ENCODE results near the gene FCRLB.
A peak's percentile ranks its signal among the peaks of the same experiment; 100 is the strongest.

FCRLB gene

DNA sequence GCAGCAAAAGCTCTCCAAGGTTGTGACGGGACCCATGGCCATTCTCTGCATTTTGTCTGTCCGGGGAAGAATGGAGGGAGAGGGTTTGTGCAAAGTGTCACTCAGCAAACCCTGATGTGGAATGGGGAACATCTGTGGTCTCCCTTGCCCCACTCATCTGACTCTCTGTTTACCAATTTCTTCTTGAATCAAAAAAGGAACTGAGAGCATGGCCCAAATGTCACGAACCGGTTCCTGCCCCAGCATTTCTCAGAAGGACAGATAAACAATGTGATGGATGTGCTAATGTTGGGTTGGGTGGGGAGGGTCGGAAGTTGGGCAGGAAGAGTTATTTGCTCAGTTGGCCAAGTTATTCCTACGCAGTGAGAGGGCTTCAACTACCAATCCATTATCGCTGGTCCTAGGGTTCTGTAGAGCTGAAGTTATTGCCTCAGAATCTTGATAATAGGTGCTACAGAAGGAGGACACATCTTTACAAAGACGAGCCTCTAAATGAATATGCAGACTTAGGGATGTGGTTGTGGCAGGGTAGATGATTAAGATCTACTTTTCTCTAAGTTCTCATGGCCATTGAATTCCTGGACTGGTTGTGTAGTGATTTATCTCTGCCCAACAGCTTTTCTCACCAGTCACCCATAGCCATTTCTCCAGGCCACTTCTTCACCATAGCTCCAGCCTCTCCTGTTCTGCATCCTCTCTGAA, 18.7 kb downstream of the FCRLB start:
- Histone ChIP-seq H3K4me1 (ENCODE audit: control insufficient read depth in 2 of 2, insufficient read depth in 2 of 2, low read length in 2 of 2) (peaks cover 0 to 4% of the 10 kb centered on the region in 2 donors), H3K4me3 (ENCODE audit: low read length in 2 of 2) (no peak overlapping the region), H3K9me3 (ENCODE audit: control insufficient read depth in 2 of 2, low read length in 2 of 2) (no peaks in the 10 kb centered on the region), H3K9ac (ENCODE audit: low read depth in 1 of 2, low read length in 2 of 2) (no peak overlapping the region), H3K27me3 (ENCODE audit: control insufficient read depth in 2 of 2, insufficient read depth in 2 of 2, low read length in 2 of 2) (no peaks in the 10 kb centered on the region), H3K27ac (ENCODE audit: low read depth in 2 of 2, low read length in 2 of 2) (peak overlapping the region; percentile 45 to 69), H3K36me3 (ENCODE audit: control insufficient read depth in 2 of 2, insufficient read depth in 2 of 2, low read length in 2 of 2) (no peaks in the 10 kb centered on the region)

DNA sequence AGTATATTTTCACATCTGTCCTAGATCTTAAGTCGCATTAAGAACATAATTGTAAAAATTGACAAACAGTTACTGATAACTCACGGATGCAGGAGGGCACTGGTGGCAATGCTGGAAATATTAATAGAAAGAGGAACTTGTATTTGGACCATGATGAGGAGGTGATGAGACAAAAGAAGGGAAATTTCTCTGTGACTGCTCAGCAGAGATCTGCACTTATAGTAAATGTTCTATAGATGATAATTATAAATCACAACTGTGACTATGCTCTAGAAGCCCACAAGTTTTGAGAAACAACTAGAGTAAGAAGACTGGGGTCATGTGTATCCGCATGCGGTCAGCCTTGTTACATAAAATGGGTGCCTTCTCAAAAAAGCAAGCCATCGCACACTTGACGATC, 19.6 kb downstream of the FCRLB start:
- Histone ChIP-seq H3K9ac (ENCODE audit: low read depth in 1 of 2, low read length in 2 of 2) (no peak overlapping the region), H3K9me3 (ENCODE audit: control insufficient read depth in 2 of 2, low read length in 2 of 2) (no peaks in the 10 kb centered on the region), H3K36me3 (ENCODE audit: control insufficient read depth in 2 of 2, insufficient read depth in 2 of 2, low read length in 2 of 2) (no peaks in the 10 kb centered on the region), H3K4me3 (ENCODE audit: low read length in 2 of 2) (no peak overlapping the region), H3K4me1 (ENCODE audit: control insufficient read depth in 2 of 2, insufficient read depth in 2 of 2, low read length in 2 of 2) (peaks cover 0 to 4% of the 10 kb centered on the region in 2 donors), H3K27me3 (ENCODE audit: control insufficient read depth in 2 of 2, insufficient read depth in 2 of 2, low read length in 2 of 2) (no peaks in the 10 kb centered on the region), H3K27ac (ENCODE audit: low read depth in 2 of 2, low read length in 2 of 2) (peak overlapping the region; percentile 35 to 41)

- Histone ChIP-seq H3K36me3 (ENCODE audit: control insufficient read depth in 2 of 2, insufficient read depth in 2 of 2, low read length in 2 of 2) (no peaks in the 10 kb centered on the region), H3K27ac (ENCODE audit: low read depth in 2 of 2, low read length in 2 of 2) (no peak overlapping the region), H3K4me1 (ENCODE audit: control insufficient read depth in 2 of 2, insufficient read depth in 2 of 2, low read length in 2 of 2) (peaks cover 0 to 4% of the 10 kb centered on the region in 2 donors), H3K4me3 (ENCODE audit: low read length in 2 of 2) (no peak overlapping the region), H3K9me3 (ENCODE audit: control insufficient read depth in 2 of 2, low read length in 2 of 2) (no peaks in the 10 kb centered on the region), H3K27me3 (ENCODE audit: control insufficient read depth in 2 of 2, insufficient read depth in 2 of 2, low read length in 2 of 2) (no peaks in the 10 kb centered on the region), H3K9ac (ENCODE audit: low read depth in 1 of 2, low read length in 2 of 2) (no peak overlapping the region)
Measured at GRCh38 chr1:161743231-161743630, 21.9 kb downstream of the FCRLB start.

DNA sequence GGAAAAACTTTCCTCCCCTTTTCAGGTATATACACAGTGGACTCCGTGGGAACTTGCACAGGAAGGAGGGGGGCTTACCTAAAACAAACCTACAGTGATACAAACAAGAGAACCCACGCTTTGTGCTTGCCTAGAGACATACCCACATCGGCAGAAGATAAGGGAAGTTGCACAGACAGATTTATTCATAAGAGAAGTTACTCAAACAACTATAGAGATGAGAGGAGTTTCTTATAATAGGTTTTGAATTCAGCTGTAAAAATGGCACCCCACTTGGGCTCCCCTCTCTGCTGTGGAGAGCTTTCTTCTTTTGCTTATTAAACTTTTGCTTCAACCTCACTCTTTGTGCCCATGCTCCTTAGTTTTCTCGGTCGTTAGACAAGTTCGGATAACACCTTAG, 26.5 kb downstream of the FCRLB start:
- Histone ChIP-seq H3K27ac (ENCODE audit: low read depth in 2 of 2, low read length in 2 of 2) (no peak overlapping the region), H3K4me3 (ENCODE audit: low read length in 2 of 2) (no peak overlapping the region), H3K36me3 (ENCODE audit: control insufficient read depth in 2 of 2, insufficient read depth in 2 of 2, low read length in 2 of 2) (peaks cover 6% of the 10 kb centered on the region in 2 donors), H3K27me3 (ENCODE audit: control insufficient read depth in 2 of 2, insufficient read depth in 2 of 2, low read length in 2 of 2) (no peaks in the 10 kb centered on the region), H3K9ac (ENCODE audit: low read depth in 1 of 2, low read length in 2 of 2) (no peak overlapping the region), H3K9me3 (ENCODE audit: control insufficient read depth in 2 of 2, low read length in 2 of 2) (no peaks in the 10 kb centered on the region), H3K4me1 (ENCODE audit: control insufficient read depth in 2 of 2, insufficient read depth in 2 of 2, low read length in 2 of 2) (peaks cover 6 to 8% of the 10 kb centered on the region in 2 donors)

DNA sequence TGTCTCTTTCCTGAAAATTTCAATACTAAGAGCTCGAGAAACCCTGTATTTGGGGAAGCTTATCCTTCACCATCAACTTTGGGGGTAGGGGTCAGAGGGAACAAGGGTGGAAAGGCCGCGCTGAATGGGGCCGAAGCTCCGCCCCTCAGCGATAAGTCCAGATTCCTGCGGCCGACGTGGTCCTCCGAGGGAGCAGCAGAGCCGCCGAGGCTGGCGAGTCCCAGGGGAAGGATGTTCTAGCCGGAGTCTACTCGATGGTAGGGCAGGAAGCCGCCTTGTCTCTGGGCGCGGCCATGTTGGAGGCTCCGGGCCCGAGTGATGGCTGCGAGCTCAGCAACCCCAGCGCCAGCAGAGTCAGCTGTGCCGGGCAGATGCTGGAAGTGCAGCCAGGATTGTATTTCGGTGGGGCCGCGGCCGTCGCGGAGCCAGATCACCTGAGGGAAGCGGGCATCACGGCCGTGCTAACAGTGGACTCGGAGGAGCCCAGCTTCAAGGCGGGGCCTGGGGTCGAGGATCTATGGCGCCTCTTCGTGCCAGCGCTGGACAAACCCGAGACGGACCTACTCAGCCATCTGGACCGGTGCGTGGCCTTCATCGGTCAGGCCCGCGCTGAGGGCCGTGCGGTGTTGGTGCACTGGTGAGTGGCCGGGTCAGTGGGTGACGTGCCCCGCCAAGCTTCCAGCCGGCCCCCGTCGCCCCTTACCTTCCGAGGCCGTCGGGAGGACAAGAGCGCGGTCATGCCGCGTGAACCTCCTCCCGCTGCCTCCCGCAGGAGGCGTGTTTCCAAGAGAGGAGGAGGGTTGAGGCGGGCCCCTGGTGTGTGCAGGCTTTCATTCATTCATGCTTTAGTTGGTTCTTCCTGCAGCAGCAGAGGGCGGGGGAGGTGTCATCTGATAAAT, 28.4 kb downstream of the FCRLB start, which contains the start of gene DUSP12:
Gene DUSP12, plus strand, starts transcription at position 278 of the 899 bp plus-strand sequence. Its CDS starts 16 bp downstream, at position 294.
- Histone ChIP-seq H3K36me3 (ENCODE audit: control insufficient read depth in 2 of 2, insufficient read depth in 2 of 2, low read length in 2 of 2) (peaks cover 21% of the 10 kb centered on the region in 2 donors), H3K9ac (ENCODE audit: low read depth in 1 of 2, low read length in 2 of 2) (peak within 1 kb of the TSS; percentile 80 to 81), H3K4me3 (ENCODE audit: low read length in 2 of 2) (peak within 1 kb of the TSS; percentile 88 to 92), H3K9me3 (ENCODE audit: control insufficient read depth in 2 of 2, low read length in 2 of 2) (no peaks in the 10 kb centered on the region), H3K27me3 (ENCODE audit: control insufficient read depth in 2 of 2, insufficient read depth in 2 of 2, low read length in 2 of 2) (no peaks in the 10 kb centered on the region), H3K4me1 (ENCODE audit: control insufficient read depth in 2 of 2, insufficient read depth in 2 of 2, low read length in 2 of 2) (peaks cover 6 to 8% of the 10 kb centered on the region in 2 donors), H3K27ac (ENCODE audit: low read depth in 2 of 2, low read length in 2 of 2) (peak within 1 kb of the TSS; percentile 89 to 91)

DNA sequence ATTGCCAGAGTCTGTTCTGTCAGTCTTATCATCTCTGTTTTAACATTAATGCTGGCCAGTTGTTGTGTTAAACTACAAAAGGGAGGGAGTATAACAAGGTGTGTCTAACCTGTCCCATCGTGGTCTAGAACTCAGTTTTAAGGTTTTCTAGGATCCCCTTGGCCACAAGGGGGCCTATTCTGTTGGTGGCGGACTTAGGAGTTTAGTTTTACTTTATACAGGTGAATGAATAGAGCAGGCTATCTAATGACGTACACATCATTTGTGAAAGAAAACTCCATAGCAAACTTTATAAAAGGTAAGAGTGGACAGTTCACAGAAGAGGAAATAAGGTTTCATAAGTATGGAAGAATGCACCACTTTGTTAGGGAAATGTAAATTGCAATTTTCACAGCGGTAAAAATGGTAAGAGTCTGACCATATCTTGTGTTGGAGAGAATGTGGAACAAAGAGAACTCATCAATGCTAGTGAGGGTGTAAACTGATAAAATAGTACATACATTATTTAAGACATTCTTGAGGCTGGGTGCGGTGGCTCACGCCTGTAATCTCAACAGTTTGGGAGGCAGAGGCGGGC, 42.3 kb downstream of the FCRLB start:
- no peak overlapping the region for H3K27ac ChIP-seq (ENCODE audit: low read depth in 2 of 2, low read length in 2 of 2)
- no peaks in the 10 kb centered on the region for H3K27me3 ChIP-seq (ENCODE audit: control insufficient read depth in 2 of 2, insufficient read depth in 2 of 2, low read length in 2 of 2)
- H3K9ac ChIP-seq (ENCODE audit: low read depth in 1 of 2, low read length in 2 of 2), result no peak overlapping the region
- peaks cover 3 to 13% of the 10 kb centered on the region in 2 donors for H3K4me1 ChIP-seq (ENCODE audit: control insufficient read depth in 2 of 2, insufficient read depth in 2 of 2, low read length in 2 of 2)
- H3K4me3 ChIP-seq (ENCODE audit: low read length in 2 of 2), result no peak overlapping the region
- no peaks in the 10 kb centered on the region for H3K9me3 ChIP-seq (ENCODE audit: control insufficient read depth in 2 of 2, low read length in 2 of 2)
- peaks cover 0 to 4% of the 10 kb centered on the region in 2 donors for H3K36me3 ChIP-seq (ENCODE audit: control insufficient read depth in 2 of 2, insufficient read depth in 2 of 2, low read length in 2 of 2)

DNA sequence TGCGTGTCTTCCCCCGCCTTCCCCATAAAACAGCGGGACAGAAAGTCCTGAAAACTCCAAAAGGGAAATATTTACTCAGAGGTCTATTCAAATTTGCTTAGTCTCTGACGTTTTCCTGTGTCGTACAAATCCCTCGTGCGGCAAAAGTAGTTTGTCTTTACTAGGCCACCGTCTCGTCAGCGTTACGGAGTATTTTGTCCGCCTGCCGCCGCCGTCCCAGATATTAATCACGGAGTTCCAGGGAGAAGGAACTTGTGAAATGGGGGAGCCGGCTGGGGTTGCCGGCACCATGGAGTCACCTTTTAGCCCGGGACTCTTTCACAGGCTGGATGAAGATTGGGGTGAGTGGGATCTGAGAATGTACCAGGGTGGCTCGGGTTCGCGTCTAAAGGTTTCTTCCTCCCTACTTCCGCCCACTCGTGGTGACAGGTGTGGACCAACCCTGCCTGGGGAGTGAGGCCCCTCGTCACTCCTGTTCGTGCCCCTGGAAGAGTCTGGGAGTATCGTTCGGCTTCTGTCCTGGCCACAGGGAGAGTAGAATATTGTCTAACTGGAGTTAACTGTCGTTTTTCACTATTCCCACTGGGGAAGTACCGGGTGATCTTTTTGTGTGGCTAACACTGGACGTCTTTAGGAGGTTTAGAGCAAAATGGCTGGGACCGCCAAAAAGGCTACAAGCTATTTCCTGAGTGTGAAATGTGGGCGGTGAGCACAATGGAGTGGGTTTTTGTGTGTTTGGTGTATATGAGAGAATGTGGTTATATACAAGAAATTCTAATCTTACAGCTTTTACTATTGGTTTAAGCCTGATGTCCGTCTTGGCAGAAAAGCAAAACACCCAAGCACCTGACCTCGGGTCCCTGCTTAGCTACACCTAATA, 45.0 kb downstream of the FCRLB start, which contains the start of gene ATF6:
Gene ATF6, plus strand, starts transcription at position 219 of the 880 bp plus-strand sequence. Its CDS starts 41 bp downstream, at position 260.
- H3K27me3 ChIP-seq (ENCODE audit: control insufficient read depth in 2 of 2, insufficient read depth in 2 of 2, low read length in 2 of 2), result no peaks in the 10 kb centered on the region
- H3K4me3 ChIP-seq (ENCODE audit: low read length in 2 of 2), result peak within 1 kb of the TSS; percentile 98 to 100
- H3K4me1 ChIP-seq (ENCODE audit: control insufficient read depth in 2 of 2, insufficient read depth in 2 of 2, low read length in 2 of 2), result peaks cover 3 to 13% of the 10 kb centered on the region in 2 donors
- peak within 1 kb of the TSS; percentile 93 to 96 for H3K9ac ChIP-seq (ENCODE audit: low read depth in 1 of 2, low read length in 2 of 2)
- no peaks in the 10 kb centered on the region for H3K9me3 ChIP-seq (ENCODE audit: control insufficient read depth in 2 of 2, low read length in 2 of 2)
- H3K36me3 ChIP-seq (ENCODE audit: control insufficient read depth in 2 of 2, insufficient read depth in 2 of 2, low read length in 2 of 2), result no peaks in the 10 kb centered on the region
- H3K27ac ChIP-seq (ENCODE audit: low read depth in 2 of 2, low read length in 2 of 2), result peak within 1 kb of the TSS; percentile 83 to 88

DNA sequence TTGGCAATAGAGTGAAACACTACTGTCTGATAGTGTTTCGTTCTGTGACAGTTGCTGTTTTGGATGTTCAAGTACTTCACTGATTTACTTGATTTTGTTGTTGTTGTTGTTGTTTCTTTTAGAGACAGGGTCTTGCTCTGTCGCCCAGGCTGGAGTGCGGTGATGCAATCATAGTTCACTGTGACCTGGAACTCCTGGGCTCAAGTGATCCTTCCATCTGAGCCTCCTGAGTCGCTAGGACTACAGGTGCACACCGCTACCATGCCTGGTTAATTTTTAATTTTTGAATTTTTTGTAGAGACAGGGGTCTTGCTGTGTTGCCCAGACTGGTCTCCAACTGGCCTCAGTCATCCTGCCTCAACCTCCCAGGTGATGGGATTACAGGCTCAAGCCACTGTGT, 47.1 kb downstream of the FCRLB start:
- H3K9ac ChIP-seq (ENCODE audit: low read depth in 1 of 2, low read length in 2 of 2), result no peak overlapping the region
- H3K9me3 ChIP-seq (ENCODE audit: control insufficient read depth in 2 of 2, low read length in 2 of 2), result no peaks in the 10 kb centered on the region
- H3K27me3 ChIP-seq (ENCODE audit: control insufficient read depth in 2 of 2, insufficient read depth in 2 of 2, low read length in 2 of 2), result no peaks in the 10 kb centered on the region
- H3K36me3 ChIP-seq (ENCODE audit: control insufficient read depth in 2 of 2, insufficient read depth in 2 of 2, low read length in 2 of 2), result no peaks in the 10 kb centered on the region
- no peak overlapping the region for H3K4me3 ChIP-seq (ENCODE audit: low read length in 2 of 2)
- H3K27ac ChIP-seq (ENCODE audit: low read depth in 2 of 2, low read length in 2 of 2), result no peak overlapping the region
- H3K4me1 ChIP-seq (ENCODE audit: control insufficient read depth in 2 of 2, insufficient read depth in 2 of 2, low read length in 2 of 2), result peaks cover 3 to 16% of the 10 kb centered on the region in 2 donors

DNA sequence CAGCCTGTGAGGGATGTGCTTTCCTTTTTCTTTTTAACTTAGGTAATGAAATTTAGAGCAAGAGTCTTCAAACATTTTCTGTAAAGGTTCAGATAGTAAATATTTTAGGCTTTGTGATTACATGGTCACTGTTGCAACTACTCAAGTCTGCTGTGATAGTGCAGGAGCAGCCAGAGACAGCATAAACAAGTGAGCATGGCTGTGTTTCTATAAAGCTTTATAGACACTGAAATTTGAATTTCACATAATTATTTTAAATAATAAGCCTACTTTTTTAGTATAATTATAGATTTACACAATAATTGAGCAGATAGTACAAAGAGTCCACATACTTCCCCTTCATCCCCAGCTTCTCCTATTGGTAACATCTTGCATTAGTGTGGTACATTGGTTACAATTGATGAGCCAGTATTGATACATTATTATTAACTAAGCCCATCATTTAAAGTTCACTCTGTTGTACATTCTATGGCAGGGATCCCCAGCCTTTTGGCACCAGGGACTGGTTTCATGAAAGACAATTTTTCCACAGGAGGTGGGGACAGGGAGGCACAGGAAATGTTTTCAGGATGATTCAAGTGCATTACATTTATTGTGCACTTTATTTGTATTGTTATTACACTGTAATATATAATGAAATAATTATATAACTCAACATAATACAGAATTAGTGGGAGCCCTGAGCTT, 47.8 kb downstream of the FCRLB start:
- peaks cover 3 to 16% of the 10 kb centered on the region in 2 donors for H3K4me1 ChIP-seq (ENCODE audit: control insufficient read depth in 2 of 2, insufficient read depth in 2 of 2, low read length in 2 of 2)
- no peaks in the 10 kb centered on the region for H3K27me3 ChIP-seq (ENCODE audit: control insufficient read depth in 2 of 2, insufficient read depth in 2 of 2, low read length in 2 of 2)
- no peak overlapping the region for H3K27ac ChIP-seq (ENCODE audit: low read depth in 2 of 2, low read length in 2 of 2)
- H3K36me3 ChIP-seq (ENCODE audit: control insufficient read depth in 2 of 2, insufficient read depth in 2 of 2, low read length in 2 of 2), result no peaks in the 10 kb centered on the region
- no peak overlapping the region for H3K9ac ChIP-seq (ENCODE audit: low read depth in 1 of 2, low read length in 2 of 2)
- H3K9me3 ChIP-seq (ENCODE audit: control insufficient read depth in 2 of 2, low read length in 2 of 2), result no peaks in the 10 kb centered on the region
- no peak overlapping the region for H3K4me3 ChIP-seq (ENCODE audit: low read length in 2 of 2)

Measured in mucosa of rectum (tissue), 2 donors.